Measurements from ENCODE around the gene ANTKMT.
"Not testable (repeated sequence)": the region's sequence is repeated elsewhere in the genome, so short reads cannot be mapped to it uniquely, and the experiment has no call there.

ANTKMT gene

DNA sequence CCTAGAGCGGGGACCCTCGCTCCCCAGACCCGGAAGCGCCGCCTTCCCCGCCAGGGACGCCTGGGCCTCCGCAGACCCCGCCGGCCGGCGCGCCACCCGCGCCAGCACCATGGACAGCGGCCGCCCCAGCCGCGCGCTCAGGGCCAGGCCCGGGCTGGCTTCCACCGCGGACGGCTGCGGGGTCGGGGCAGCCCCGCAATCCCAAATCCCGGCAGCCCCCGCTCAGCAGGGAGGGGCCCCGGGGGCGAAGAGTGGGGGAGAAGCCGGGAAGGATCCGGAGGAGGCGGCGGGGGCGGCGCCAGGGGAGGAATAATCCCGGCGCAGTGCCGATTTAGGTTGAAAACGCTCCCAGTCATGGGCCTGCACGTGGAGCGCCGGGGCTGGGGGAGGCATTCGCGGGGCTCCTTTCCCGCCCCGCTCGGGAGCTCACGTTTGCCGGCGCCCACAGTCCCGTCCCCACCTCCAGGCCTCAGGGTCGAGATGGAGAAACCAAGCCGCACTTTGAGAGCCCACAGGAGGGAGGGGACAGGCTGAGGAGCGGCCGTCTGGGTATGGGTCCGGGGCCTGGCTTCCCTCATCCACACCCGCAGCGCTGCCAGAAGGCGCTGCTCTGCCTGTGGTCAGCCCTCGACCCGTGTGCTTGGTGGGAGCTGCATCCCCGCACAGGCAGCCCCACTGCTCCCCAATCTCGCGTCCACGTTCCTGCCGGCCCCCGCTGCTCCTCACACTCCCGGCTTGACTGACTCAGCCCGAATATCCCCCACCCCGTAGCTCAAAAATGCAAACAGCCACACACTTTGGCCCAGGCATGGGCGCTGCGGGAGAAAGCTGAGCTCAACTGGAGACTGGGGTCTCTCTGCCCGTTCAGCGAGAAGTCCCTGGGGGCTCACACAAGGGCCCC, 20.0 kb upstream of the ANTKMT start:
- DNase-seq (peak; percentile 62), ATAC-seq (peak; percentile 42)

DNA sequence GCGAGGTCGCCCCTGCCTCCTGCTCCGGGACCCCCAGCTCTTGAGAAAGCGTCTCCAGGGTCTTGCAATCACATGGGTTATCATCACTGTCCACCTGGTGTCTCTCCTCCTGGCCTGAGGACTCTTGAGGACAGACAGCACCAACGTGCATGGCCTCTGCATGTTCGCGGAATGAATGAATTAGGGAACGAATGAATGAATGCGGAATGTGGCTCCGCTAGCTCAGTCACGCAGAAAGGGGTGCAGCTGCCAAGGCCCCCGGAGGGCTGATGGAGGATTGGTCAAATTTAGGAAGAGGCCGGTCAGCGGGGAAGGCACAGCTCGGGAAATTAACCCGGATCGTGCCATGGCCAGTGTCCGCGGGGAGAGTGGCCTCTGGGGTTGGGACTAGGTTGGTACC, 18.6 kb upstream of the ANTKMT start:
- DNase-seq (no peak), ATAC-seq (no peak)

DNA sequence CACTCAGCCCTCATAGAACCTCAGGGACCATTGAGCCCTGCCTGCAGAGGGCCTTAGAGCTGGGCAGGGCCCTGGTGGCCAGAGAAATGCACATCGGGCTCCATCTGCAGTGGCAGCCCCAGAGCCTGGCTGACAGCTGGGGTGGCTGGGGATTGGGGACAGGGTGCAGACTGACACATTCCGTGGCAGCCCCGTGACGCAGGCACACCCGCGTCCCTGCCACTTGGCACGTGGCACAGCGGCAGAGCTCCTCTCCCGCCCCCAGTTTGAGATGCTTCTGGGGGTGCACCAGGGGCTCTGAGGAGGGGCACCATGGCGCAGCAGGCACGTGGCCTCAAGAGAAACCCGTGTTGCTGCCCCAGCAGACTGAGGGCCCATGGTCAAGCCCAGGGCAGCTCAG, 17.5 kb upstream of the ANTKMT start:
- DNase-seq (no peak), ATAC-seq (no peak)

DNA sequence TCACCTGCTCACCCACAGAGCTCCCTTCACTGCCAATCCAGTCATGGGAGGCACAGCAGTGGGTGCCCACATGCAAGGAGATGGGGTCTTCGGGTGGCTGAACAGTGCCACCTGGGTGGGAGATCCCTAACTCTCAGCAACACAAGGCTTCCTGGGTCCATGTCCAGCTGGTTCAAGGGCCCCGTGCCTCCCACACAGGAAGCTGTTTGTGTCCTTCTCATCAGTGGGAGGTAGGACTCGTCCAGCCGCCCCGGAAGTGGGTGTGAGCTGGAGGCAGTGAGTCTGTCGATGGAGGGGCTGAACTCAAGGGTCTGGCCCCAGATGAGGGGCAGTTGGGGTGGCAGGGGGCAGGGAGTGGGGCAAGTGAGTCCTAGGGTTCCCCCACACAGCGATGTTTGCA, 16.9 kb upstream of the ANTKMT start:
- ATAC-seq, result no peak
- no peak for DNase-seq

DNA sequence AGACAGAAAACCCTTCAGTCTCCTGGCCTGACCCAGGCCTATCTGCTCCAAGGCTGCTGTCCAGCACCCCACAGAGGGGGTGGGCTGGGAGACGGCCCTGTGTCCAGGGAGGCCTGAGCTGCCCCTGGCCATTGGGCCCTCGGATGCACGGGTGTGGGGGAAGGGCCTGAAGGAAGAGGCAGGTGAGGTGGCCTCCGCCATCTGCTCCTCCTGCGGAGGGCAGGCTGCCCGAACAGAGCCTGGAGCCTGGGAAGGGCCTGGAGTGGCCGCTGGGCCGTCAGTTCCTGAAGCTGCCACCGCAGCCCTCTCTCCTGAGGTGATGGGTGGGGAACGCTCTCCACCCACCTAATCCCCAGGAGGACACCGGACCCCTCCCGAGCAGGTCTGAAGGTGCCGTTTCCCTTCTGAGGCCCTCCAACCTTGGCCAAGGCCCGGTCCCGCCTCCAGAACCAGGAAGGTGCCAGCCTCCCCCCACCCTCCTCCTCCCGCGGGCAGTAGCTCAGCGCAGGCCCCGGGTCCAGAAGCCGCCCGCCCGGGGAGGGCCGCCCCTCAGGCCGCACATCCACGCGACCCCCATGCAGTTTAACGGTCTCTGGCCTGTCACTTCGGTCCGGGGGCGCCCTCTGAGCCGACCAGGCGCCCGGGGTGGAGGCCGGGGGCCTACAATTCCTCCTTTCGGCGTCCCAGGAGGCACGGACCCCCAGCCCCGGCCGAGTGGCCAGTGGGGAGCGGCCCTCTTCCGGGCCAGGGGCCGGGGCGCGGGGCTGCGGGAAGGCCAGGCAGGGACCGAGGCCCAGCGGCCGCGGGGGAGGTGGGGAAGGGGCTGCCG, 16.2 kb upstream of the ANTKMT start:
- DNase-seq (no peak), ATAC-seq (no peak)

DNA sequence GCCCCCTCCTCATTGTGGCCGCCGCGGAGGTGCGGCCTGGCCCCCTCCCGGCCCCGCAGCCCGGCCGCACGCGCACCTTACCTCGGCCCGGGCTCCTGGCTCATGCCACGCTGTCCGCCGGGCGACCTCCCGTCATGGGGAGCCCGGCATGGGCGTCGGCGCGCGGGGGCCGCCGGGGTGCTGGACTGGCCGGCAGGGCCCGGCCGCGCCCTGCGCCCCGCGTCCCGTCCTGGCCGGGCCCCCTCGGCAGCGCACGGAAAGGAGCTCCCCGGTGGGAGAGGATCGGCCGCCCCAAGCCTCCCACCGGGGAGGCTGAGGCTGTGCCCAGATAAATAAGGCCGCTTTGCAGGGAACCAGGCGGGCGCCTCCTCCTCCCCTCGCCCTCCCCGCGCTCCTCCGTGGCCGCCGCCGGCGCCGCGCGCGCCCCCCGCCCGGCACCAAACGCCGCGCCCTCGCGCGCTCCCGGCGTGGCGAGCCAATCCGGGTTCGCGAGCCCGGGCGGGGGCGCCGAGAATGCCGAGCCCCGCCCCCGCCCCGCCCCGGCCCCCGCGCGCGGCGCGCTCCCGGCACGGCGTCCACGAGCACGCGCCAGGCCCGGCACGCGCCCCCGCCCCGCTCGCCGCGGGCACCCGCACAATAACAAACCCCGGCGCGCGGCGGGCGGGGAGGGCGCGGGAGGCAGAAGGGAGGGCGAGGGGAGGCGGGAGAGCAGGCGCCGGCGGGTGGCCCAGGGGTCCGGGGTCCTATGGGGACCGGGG, 15.3 kb upstream of the ANTKMT start, which contains the start of gene FBXL16:
Gene FBXL16, minus strand, starts transcription at position 371 of the 758 bp plus-strand sequence. CDS start 8,396 bp downstream, outside the sequence.
- no peak for ATAC-seq
- no peak for DNase-seq

DNA sequence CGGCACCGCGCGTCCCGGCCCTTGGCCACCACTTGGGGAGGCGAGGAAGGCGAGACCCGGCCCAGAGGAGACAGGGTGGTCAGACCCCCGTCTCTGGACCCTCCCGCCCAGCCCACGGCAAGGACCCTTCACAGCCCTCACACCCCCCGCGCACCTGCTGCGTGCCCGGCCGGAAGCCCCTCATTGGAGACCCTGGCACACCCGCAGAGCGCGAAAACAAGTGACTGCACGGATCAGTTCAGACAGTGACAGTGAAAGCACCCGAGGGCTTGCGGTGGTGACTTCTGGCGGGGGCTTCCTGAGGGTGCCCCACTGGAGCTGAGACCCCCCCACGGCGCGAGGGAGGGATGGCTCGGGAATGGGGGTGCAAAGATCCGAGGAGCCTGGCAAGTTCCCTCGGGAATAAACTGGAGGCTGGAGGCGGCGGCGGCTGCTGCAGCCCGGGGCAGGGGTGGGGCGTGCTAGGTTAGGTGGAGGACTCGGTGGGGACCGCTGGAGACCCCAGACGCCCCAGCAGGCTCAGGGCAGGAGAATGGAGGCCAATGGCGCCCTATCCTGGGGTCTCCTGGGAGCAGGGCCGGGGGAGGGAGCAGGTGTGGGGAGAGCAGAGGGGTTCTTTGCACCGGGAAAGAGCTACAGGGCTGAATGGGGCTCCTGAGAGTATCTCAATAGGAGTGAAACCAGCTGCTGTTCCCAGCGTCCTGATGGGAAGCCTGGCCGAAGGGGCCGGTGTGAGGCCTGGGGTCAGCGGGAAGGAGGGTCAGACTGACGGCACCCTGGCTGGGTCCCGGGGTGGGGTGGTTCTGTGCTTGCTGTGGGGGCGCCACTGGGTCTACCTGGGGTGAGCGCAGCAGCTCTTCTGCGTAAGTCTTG, 14.5 kb upstream of the ANTKMT start:
- ATAC-seq, result no peak
- no peak for DNase-seq

DNA sequence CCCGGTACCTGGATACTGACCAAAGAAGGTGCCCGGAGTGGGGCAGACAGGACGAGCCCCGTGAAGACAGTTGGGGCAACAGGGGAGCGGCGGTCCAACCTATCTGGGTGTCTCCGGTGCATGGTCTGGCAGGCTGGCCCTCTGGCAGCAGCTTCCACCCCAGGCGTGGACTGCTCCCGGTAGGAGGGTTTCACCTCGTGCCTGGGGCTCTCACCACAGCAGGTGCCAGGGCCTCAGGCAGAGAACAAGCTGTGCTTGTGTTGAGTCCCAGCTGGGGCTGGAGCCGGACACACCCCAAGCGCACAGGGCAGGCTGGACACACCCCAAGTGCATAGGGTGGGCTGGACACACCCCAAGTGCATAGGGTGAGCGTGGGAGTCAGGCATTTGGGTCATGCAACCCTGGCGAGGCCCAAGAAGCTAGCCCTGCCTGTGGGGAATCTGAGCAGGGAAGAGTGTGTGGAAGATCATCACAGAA, 13.8 kb upstream of the ANTKMT start:
- DNase-seq (no peak), ATAC-seq (no peak)

DNA sequence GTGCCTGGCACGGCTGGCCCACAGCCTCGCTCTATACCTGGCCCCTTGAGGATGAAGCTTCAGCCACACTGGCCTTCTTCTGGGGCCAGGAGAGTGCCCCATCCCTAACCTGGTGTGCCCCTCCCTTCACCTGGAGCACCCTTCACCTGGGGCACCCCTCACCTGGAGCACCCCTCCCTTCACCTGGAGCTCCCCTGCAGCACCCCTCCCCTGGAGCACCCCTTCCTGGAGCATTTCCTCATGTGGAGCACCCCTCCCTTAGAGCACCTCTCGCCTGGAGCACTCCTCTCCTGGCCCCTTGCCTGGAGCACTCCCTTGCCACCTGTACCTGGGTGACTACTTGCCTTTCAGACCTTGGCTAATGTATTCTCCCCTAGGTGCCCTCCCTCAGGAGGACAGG, 12.9 kb upstream of the ANTKMT start:
- ATAC-seq, result no peak
- no peak for DNase-seq

DNA sequence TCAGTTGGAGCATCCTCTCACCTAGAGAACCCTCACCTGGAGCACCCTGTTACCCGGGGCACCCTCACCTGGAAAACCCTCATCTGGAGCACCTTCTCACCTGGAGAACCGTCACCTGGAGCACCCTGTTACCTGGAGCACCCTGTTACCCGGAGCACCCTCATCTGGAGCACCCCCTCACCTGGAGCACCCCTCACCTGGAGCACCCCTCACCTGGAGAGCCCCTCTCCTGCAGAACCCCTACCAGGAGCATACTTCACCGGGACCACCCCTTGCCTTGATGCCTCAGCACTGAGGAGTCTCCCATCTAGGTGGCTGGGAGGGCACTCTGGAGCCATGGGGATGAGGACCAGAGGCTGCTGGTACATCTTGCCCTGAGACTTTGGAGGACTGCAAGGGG, 12.0 kb upstream of the ANTKMT start:
- ATAC-seq (no peak), DNase-seq (no peak)

DNA sequence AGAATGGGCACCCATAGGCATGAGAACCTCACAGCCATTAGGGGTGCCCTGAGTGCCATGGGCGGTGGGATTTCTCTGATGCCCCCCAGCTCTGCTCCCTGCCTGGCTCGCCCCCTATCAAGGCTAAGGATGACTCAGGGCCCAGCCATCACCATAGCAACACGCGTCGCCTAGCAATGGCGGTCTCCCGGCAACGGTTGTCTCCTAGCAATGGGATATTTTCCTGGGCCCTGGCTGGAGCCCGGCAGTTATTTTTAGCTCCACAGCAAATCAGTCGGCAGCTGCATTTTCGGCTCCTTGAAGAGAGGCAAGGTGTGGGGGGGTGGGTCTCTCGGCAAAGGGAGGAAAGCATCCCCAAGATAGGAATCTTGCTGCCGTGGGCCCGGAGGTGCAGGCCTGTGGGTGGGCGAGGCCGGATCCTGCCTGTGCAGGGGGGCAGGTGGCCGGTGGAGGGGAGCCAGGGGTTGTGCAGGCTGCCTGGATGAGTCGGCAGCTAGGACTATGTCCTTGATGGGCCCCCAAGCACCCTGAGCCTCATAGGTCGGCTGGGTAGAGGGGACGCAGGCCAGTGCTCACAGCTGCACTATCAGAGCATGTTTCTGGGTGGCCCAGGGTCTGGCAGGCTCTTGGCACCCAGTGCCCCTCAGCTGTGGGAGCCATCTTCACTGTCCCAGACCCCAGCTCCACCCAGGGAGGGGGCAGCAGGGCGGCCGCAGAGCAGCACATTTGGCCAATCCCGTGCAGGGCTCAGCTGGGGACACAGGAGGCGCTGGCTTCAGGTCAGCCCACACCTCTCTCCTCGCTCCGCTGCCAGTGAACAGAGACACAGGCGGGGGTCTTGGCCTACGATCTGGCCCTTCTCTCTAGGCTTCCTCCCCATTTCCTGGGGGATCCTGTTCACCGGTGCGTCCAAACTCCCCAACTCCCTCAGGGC, 11.1 kb upstream of the ANTKMT start:
- no peak for DNase-seq
- no peak for ATAC-seq

DNA sequence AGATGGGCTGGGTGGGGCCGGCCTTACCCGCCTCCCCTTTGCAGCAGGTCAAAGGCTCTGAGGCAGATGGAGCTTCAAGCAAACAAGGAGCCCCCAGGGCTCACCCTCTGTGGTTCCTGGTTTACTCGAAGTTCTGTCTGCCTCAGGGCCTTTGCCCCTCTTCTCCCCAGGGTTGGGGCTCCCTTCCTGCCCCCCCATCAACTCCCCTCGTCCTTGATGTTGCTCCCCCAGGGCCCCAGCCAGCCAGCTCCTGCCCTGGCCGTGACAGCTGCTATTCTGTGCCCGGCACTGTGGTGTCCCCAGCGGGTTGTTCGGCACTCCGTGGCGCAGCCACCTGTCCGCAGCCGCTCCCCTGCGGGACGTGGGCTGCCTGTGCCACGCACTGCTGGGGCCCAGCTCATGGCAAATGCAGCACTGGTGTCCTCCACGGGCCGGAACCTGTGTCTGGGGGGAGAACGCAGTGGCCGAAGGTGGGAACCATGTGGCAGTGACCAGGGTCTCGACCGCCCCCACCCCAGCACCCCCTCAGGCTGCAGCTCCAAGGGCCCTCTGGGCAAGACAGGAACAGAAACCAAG, 10.4 kb upstream of the ANTKMT start:
- ATAC-seq (no peak), DNase-seq (no peak)

DNA sequence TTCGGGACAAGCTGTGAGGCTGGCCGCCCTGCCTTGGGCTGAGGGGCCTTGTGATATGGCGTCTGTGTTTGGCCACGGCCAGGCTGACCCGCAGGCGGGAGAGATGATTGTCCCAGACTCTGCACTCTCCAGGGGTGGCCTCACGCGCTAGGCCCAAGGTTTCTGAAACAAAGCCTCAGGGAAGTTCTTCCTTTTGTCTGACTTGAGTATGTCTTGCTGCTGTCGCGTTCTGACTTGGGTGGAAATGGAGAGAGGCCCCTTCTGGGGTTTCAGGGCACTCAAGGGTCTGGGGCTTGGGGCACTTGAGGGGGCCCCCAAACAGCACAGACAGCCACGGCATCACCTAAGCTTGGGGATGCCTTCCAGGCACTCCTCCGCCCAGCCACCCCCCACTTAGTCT, 9.9 kb upstream of the ANTKMT start:
- no peak for ATAC-seq

DNA sequence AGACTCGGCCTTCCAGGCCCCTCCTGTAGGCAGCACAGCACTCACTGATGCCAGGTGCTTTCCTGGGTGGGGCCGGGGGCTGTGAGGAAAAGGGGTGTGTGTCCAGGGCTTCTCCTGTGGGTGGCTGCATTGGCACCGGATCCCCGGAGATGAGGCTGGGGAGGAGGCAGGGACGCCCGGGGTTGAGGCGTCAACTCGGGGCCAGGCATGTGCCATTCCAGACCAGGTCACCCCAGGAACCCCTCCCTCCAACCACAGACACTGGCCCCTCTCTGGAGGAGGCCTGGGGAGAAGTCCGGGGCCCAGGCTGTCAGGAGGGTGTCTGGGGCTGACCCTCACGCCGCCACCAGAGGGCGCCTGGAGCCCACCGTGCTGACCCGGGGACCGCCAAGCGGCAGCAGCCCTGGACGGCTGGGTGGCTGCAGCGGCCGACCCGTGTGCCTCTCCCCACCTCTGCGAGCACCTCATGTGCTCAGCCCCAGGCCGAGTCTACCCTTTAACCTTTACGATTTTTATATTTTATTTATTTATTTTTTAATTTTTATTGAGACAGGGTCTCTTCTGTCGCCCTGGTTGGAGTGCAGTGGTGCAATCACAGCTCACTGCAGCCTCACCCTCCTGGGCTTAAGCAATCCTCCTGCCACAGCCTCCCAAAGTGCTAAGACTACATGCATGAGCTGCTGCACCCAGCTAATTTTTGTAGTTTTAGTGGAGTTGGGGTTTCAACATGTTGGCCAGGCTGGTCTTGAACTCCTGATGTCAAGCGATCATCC, 9.2 kb upstream of the ANTKMT start:
- ATAC-seq (peak; percentile 66), DNase-seq (peak; percentile 90)

More for the DNA sequence above, 9.9 kb upstream of the ANTKMT start:
- no peak for DNase-seq

DNA sequence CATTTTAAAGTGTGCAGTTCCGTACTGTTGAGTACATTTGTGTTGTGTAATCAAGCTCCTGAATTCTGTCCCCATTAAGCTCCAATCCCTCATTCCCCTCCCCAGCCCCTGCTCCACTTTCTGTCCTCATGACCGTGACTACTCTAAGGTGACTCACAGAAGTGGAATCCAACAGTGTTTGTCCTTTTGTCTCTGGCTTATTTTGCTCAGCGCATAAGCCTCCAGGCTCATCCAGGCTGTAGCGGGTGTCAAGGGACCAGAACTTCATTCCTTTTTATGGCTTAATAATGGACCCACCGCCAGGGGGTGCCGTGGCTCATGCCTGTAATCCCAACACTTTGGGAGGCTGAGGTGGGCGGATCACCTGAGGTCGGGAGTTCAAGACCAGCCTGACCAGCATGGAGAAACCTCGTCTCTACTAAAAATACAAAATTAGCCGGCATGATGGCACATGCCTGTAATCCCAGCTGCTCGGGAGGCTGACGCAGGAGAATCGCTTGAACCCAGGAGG, 8.2 kb upstream of the ANTKMT start:
- not testable (repeated sequence) for ATAC-seq
- DNase-seq, result peak; percentile 77

DNA sequence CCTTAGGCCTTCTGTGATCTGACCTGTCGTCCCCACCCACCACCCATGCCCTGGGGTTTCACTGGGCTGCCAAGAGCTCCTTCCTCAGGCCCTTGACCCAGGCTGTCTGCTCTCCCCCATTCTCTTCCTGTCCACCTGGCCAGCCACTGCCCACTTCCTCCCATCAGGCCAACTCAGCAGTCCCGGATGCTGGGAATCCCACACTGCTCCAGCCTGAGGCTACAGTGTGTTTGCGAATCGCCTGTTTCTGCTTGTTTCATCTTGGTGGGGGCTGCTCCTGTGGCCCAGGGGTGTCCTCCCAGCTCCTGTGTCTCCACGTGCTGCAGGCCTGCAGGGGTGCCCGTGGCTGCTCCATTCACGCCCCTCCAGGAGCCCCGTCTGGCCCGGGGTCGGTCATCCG, 6.9 kb upstream of the ANTKMT start:
- DNase-seq, result no peak
- ATAC-seq, result no peak

DNA sequence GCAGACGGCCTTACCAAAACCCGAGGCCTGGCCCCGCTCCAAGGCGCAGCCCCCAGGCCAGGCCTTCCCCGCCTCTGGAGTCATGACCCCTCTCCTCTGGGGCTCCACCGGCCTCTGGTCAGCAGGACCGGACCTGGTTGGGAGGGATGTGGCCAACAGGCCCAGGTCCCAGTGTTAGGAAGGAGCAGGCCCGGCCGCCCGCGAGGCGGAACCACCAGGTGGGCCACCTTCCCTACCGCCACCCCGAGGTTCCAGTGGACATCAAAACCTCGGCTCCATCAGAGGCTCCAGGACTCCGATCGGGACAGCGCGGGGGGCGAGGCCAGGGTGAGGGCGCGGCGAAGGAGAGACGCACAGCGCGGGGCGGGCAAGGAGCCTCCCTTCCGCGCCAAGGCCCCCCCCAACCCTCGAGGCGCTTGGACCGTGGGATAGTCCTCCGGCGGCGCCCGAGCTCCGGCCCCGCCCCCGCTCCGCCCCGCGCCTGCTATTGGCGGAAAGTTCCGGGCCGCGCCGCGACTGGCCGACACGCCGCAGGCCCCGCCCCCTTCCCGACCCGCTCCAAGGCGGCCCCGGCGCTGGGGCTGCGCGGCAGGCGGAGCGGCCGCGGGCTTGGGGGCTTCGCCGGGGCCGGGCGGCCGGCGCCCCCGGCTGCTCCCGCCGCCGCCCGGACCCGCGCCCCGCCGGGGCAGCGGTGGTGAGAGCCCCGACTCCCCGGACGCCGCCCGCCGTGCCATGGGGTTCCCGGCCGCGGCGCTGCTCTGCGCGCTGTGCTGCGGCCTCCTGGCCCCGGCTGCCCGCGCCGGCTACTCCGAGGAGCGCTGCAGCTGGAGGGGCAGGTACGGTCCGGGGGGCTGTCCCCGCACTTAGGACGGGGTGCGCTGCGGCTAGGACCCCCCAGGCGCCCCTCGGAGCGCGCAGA, 6.1 kb upstream of the ANTKMT start, which contains the start of gene METRN:
Gene METRN, plus strand, starts transcription at position 561 of the 919 bp plus-strand sequence. Its CDS starts 172 bp downstream, at position 733.
- ATAC-seq, result peak; percentile 84
- DNase-seq, result peak; percentile 97
